Measurements from ENCODE around the gene SUN1.

GRCh38 chr7:805261-805660, 27.0 kb upstream of the SUN1 start:
- no peak for TF ChIP-seq YY1 (IDR thresholded peaks at IDR 0.05; ENCODE audit: low read depth, low read length)
- no peak for TF ChIP-seq EZH2 (IDR thresholded peaks at IDR 0.05; ENCODE audit: low read depth, low read length, severe bottlenecking)
- no peak for TF ChIP-seq CTCF (IDR thresholded peaks at IDR 0.05; ENCODE audit: control extremely low read depth in 1 of 3, insufficient read depth in 1 of 3, low read depth in 1 of 3, low read length in 3 of 3)
- no peak for TF ChIP-seq SP1 (IDR thresholded peaks at IDR 0.05; ENCODE audit: low read depth, low read length)
